ENCODE data around the gene CX3CR1.

CX3CR1 gene

DNA sequence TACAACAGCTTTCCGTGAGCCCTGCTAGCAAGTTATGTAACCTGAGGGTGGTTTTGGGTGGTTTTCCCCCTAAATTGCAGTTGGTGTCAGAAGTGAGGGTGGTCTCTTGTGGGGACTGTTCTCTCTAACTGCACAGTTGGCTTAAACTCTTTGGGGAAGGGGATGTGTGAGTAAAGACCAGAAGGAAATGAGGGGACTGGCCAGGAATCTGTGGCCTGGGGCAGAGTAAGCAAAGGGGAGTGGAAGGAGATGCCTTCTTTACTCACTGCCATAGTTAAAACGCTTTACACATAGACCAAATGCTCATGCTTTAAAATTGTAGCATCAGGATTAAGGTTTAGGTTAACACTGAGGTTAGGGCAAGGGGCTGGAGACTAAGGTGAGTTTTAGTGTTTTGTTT, 66.2 kb downstream of the CX3CR1 start:
- no peaks in the 10 kb centered on the region for H3K9me3 Mint-ChIP-seq
- H3K27me3 Mint-ChIP-seq (ENCODE audit: low read depth): no peaks in the 10 kb centered on the region
- H3K4me3 Mint-ChIP-seq: no peak overlapping the region
- no peaks in the 10 kb centered on the region for H3K36me3 Mint-ChIP-seq (ENCODE audit: low read depth)
- no peak overlapping the region for H3K27ac Mint-ChIP-seq
- peaks cover under 1% of the 10 kb centered on the region for H3K4me1 Mint-ChIP-seq
- TF ChIP-seq, protein P1, sequence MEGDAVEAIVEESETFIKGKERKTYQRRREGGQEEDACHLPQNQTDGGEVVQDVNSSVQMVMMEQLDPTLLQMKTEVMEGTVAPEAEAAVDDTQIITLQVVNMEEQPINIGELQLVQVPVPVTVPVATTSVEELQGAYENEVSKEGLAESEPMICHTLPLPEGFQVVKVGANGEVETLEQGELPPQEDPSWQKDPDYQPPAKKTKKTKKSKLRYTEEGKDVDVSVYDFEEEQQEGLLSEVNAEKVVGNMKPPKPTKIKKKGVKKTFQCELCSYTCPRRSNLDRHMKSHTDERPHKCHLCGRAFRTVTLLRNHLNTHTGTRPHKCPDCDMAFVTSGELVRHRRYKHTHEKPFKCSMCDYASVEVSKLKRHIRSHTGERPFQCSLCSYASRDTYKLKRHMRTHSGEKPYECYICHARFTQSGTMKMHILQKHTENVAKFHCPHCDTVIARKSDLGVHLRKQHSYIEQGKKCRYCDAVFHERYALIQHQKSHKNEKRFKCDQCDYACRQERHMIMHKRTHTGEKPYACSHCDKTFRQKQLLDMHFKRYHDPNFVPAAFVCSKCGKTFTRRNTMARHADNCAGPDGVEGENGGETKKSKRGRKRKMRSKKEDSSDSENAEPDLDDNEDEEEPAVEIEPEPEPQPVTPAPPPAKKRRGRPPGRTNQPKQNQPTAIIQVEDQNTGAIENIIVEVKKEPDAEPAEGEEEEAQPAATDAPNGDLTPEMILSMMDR (IDR thresholded peaks at IDR 0.05; ENCODE audit: unreplicated experiment in 3 of 3): no peak
